Liver (tissue), 9 donors: ENCODE data around the gene MYO15B. TPM values are rescaled to one million over a fixed set of nuclear protein-coding genes. Genes with fewer than 3 reads are reported as not detected.

Source experiments
- DNase-seq: peaks from one replicate; pipeline ENCODE4 v3.0.0-alpha.2; 2017; ENCODE audit warnings: low spot score
- H3K27ac ChIP-seq, 2 donors: one replicate each; pipeline ENCODE4 v1.7.0; 2013; ENCODE audit warnings: inconsistent platforms in 2 of 2, low read length in 2 of 2, control low read depth in 1 of 2, low read depth in 1 of 2, mild to moderate bottlenecking in 1 of 2
- H3K27me3 ChIP-seq, 4 donors: one replicate each; pipeline versions ENCODE4 v1.6.1 to v1.7.0; 2013; ENCODE audit warnings: low read length in 3 of 4, inconsistent platforms in 1 of 4, mild to moderate bottlenecking in 1 of 4, moderate library complexity in 1 of 4; ENCODE audit not compliant: control insufficient read depth in 4 of 4, insufficient read depth in 4 of 4
- H3K36me3 ChIP-seq, 4 donors: one replicate each; pipeline versions ENCODE4 v1.6.1 to v1.7.0; 2013; ENCODE audit warnings: low read length in 3 of 4, mild to moderate bottlenecking in 3 of 4, low read depth in 1 of 4, moderate library complexity in 1 of 4; ENCODE audit not compliant: control insufficient read depth in 4 of 4, insufficient read depth in 3 of 4
- H3K4me1 ChIP-seq, 4 donors: one replicate each; pipeline versions ENCODE4 v1.6.1 to v1.7.0; 2013; ENCODE audit warnings: low read length in 3 of 4, mild to moderate bottlenecking in 3 of 4, moderate library complexity in 1 of 4; ENCODE audit not compliant: control insufficient read depth in 4 of 4, insufficient read depth in 4 of 4
- H3K4me3 ChIP-seq, 3 donors: one replicate each; pipeline versions ENCODE4 v1.6.1 to v1.7.0; 2013; ENCODE audit warnings: low read length in 3 of 3, control low read depth in 1 of 3, low read depth in 1 of 3, mild to moderate bottlenecking in 1 of 3
- H3K9ac ChIP-seq, 2 donors: one replicate each; pipeline ENCODE4 v1.7.0; 2013; ENCODE audit warnings: low read length in 2 of 2, mild to moderate bottlenecking in 2 of 2, moderate library complexity in 2 of 2, control low read depth in 1 of 2, low read depth in 1 of 2
- H3K9me3 ChIP-seq, 4 donors: one replicate each; pipeline versions ENCODE4 v1.6.1 to v1.7.0; 2013; ENCODE audit warnings: low read length in 3 of 4; ENCODE audit not compliant: control insufficient read depth in 4 of 4
- EGR1 ChIP-seq, 2 donors: IDR thresholded peaks; 2 replicates each; pipeline ENCODE4 v1.6.1; 2016 to 2018; ENCODE audit warnings: antibody characterized with exemption in 2 of 2, low read depth in 2 of 2
- FOXA1 ChIP-seq: IDR thresholded peaks from 2 replicates; pipeline ENCODE4 v1.6.1; 2016; ENCODE audit warnings: antibody characterized with exemption
- FOXA2 ChIP-seq: IDR thresholded peaks from 2 replicates; pipeline ENCODE4 v1.6.1; 2016; ENCODE audit warnings: antibody characterized with exemption
- GABPA ChIP-seq, 2 donors: IDR thresholded peaks in 1 of 2; conservative IDR thresholded peaks in 1 of 2; 2 replicates each; pipeline ENCODE4 v1.6.1; 2016; ENCODE audit warnings: antibody characterized with exemption in 2 of 2, mild to moderate bottlenecking in 1 of 2, moderate library complexity in 1 of 2
- HNF4A ChIP-seq, 2 donors: conservative IDR thresholded peaks; 2 replicates each; pipeline ENCODE4 v1.6.1; 2016; ENCODE audit warnings: antibody characterized with exemption in 2 of 2, mild to moderate bottlenecking in 2 of 2
- HNF4G ChIP-seq: IDR thresholded peaks from 2 replicates; pipeline ENCODE4 v1.6.1; 2016; ENCODE audit warnings: antibody characterized with exemption
- JUND ChIP-seq, 2 donors: IDR thresholded peaks; 2 replicates each; pipeline ENCODE4 v1.6.1; 2016; ENCODE audit warnings: antibody characterized with exemption in 2 of 2
- NR2F2 ChIP-seq: IDR thresholded peaks from 2 replicates; pipeline ENCODE4 v1.6.1; 2016; ENCODE audit warnings: antibody characterized with exemption
- RAD21 ChIP-seq, 2 donors: IDR thresholded peaks; 2 replicates each; pipeline ENCODE4 v1.6.1; 2016; ENCODE audit warnings: antibody characterized with exemption in 2 of 2, mild to moderate bottlenecking in 2 of 2
- RXRA ChIP-seq, 2 donors: IDR thresholded peaks; 2 replicates each; pipeline ENCODE4 v1.6.1; 2017 to 2018; ENCODE audit warnings: antibody characterized with exemption in 2 of 2, mild to moderate bottlenecking in 1 of 2
- SP1 ChIP-seq: IDR thresholded peaks from 2 replicates; pipeline ENCODE4 v1.6.1; 2018; ENCODE audit warnings: antibody characterized with exemption, mild to moderate bottlenecking
- YY1 ChIP-seq: IDR thresholded peaks from 2 replicates; pipeline ENCODE4 v1.6.1; 2016; ENCODE audit warnings: antibody characterized with exemption, mild to moderate bottlenecking
- WGBS: extraction: QIAGEN DNeasy Blood & Tissue Kit; methylation state at CpG from one replicate; pipeline ENCODE4 v1.1.7; 2013; 5-methylcytosine and 5-hydroxymethylcytosine counted together
- polyA plus RNA-seq, 2 donors: library from polyadenylated mRNA; stranded (reverse) in 1 of 2; unstranded in 1 of 2; fragments of 200-250 nt in 1 of 2; fragments of >200 nt in 1 of 2; fragmentation: Nextera tagmentation in 1 of 2; extraction: Ambion mirVana in 1 of 2; gene quantifications; one replicate each; pipeline versions ENCODE4 v1.2.1 to v1.2.3, GENCODE V29; 2013 to 2015
- total RNA-seq, 2 donors: library from RNA; depleted of rRNA; stranded (reverse); fragments of >200 nt; gene quantifications; one replicate each; pipeline ENCODE4 v1.2.3, GENCODE V29; 2014
- TF ChIP-seq, protein P1 (sequence below): IDR thresholded peaks from 2 replicates; pipeline ENCODE4 v1.6.1; 2016; ENCODE audit warnings: antibody characterized with exemption, mild to moderate bottlenecking
- TF ChIP-seq, protein P2 (sequence below): IDR thresholded peaks from 2 replicates; pipeline ENCODE4 v1.6.1; 2016; ENCODE audit warnings: antibody characterized with exemption
- TF ChIP-seq, protein P3 (sequence below): IDR thresholded peaks from 2 replicates; pipeline ENCODE4 v1.6.1; 2016; ENCODE audit warnings: antibody characterized with exemption
- TF ChIP-seq, protein P4 (sequence below): IDR thresholded peaks from 2 replicates; pipeline ENCODE4 v1.6.1; 2016; ENCODE audit warnings: antibody characterized with exemption
- TF ChIP-seq, protein P5 (sequence below): fragments of 150-350 bp; IDR thresholded peaks from 2 replicates; pipeline ENCODE4 v1.5.1; 2017; ENCODE audit warnings: improper control_type of control experiment, low read depth, low read length; ENCODE audit not compliant: missing input control
- donor health status: healthy.
- donor health status: healthy.
- donor health status: healthy.
- donor health status: healthy.
- donor health status: healthy.

The MYO15B gene
- total and polyA plus RNA-seq, 4 donors: 13.3 to 34.4 (median 18.0) TPM

DNA sequence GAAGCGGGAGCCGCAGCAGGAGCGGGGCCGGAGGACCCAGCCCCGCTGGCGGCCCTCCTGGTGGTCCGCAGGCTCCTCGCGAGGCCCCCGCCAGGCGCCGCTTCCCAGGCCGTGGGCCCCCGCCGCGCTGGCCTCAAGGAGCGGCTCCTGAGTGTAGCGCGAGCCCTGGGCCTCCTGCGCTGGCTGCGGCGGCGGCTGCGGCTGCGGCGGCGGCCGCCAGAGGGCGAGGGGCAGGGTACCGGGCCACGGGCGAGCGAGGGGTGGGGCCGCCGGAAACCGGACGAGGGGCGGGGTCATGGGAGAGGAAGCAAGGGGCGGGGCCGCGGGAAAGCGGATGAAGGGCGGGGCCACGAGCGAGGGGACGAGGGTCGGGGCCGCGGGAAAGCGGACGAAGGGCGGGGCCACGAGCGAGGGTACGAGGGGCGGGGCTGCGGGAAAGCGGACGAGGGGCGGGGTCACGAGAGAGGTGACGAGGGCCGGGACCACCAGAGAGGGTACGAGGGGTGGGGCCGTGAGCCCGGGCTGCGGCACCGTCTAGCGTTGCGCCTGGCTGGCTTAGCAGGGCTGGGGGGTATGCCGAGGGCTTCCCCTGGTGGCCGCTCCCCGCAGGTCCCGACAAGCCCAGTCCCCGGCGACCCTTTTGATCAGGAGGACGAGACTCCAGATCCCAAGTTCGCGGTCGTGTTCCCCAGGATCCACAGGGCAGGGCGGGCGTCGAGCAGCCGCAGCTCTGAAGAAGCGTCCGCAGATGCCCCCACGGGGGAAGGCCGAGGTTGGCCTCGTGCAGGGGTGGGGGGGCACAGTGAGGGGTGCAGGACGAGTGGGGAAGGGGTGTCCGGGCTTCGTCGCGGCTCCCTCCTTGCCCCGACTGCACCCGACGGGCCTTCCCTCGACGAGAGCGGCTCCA, 1.7 kb downstream of the MYO15B start:
- Histone ChIP-seq H3K4me1 (peaks cover 3 to 13% (median 8%) of the 10 kb centered on the region in 4 donors), H3K9me3 (no peaks in the 10 kb centered on the region), H3K27ac (peak overlapping the region; percentile 86 to 90), H3K27me3 (no peaks in the 10 kb centered on the region), H3K36me3 (peaks cover 0 to 1% (median 0%) of the 10 kb centered on the region in 4 donors), H3K9ac (peak overlapping the region in 1 of 2 donors; percentile 38), H3K4me3 (peak overlapping the region; percentile 60 to 79 (median 62))
- TF ChIP-seq JUND (IDR thresholded peaks at IDR 0.05) (no peak), GABPA (IDR thresholded peaks at IDR 0.05 in 1 of 2, conservative IDR thresholded peaks at IDR 0.05 in 1 of 2) (peak in 1 of 2 donors; percentile 81), FOXA2 (no peak), RAD21 (IDR thresholded peaks at IDR 0.05) (peak in 1 of 2 donors; percentile 19), YY1 (no peak), HNF4G (no peak), SP1 (no peak), EGR1 (IDR thresholded peaks at IDR 0.05; ENCODE audit: low read depth in 2 of 2) (no peak), RXRA (IDR thresholded peaks at IDR 0.05) (no peak), HNF4A (conservative IDR thresholded peaks at IDR 0.05) (no peak), FOXA1 (no peak), NR2F2 (no peak)
- TF ChIP-seq, protein P1, sequence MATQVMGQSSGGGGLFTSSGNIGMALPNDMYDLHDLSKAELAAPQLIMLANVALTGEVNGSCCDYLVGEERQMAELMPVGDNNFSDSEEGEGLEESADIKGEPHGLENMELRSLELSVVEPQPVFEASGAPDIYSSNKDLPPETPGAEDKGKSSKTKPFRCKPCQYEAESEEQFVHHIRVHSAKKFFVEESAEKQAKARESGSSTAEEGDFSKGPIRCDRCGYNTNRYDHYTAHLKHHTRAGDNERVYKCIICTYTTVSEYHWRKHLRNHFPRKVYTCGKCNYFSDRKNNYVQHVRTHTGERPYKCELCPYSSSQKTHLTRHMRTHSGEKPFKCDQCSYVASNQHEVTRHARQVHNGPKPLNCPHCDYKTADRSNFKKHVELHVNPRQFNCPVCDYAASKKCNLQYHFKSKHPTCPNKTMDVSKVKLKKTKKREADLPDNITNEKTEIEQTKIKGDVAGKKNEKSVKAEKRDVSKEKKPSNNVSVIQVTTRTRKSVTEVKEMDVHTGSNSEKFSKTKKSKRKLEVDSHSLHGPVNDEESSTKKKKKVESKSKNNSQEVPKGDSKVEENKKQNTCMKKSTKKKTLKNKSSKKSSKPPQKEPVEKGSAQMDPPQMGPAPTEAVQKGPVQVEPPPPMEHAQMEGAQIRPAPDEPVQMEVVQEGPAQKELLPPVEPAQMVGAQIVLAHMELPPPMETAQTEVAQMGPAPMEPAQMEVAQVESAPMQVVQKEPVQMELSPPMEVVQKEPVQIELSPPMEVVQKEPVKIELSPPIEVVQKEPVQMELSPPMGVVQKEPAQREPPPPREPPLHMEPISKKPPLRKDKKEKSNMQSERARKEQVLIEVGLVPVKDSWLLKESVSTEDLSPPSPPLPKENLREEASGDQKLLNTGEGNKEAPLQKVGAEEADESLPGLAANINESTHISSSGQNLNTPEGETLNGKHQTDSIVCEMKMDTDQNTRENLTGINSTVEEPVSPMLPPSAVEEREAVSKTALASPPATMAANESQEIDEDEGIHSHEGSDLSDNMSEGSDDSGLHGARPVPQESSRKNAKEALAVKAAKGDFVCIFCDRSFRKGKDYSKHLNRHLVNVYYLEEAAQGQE: no peak
- TF ChIP-seq, protein P2, sequence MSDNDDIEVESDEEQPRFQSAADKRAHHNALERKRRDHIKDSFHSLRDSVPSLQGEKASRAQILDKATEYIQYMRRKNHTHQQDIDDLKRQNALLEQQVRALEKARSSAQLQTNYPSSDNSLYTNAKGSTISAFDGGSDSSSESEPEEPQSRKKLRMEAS: no peak
- TF ChIP-seq, protein P3, sequence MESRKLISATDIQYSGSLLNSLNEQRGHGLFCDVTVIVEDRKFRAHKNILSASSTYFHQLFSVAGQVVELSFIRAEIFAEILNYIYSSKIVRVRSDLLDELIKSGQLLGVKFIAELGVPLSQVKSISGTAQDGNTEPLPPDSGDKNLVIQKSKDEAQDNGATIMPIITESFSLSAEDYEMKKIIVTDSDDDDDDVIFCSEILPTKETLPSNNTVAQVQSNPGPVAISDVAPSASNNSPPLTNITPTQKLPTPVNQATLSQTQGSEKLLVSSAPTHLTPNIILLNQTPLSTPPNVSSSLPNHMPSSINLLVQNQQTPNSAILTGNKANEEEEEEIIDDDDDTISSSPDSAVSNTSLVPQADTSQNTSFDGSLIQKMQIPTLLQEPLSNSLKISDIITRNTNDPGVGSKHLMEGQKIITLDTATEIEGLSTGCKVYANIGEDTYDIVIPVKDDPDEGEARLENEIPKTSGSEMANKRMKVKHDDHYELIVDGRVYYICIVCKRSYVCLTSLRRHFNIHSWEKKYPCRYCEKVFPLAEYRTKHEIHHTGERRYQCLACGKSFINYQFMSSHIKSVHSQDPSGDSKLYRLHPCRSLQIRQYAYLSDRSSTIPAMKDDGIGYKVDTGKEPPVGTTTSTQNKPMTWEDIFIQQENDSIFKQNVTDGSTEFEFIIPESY: no peak
- TF ChIP-seq, protein P4, sequence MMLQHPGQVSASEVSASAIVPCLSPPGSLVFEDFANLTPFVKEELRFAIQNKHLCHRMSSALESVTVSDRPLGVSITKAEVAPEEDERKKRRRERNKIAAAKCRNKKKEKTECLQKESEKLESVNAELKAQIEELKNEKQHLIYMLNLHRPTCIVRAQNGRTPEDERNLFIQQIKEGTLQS: no peak
- TF ChIP-seq, protein P5, sequence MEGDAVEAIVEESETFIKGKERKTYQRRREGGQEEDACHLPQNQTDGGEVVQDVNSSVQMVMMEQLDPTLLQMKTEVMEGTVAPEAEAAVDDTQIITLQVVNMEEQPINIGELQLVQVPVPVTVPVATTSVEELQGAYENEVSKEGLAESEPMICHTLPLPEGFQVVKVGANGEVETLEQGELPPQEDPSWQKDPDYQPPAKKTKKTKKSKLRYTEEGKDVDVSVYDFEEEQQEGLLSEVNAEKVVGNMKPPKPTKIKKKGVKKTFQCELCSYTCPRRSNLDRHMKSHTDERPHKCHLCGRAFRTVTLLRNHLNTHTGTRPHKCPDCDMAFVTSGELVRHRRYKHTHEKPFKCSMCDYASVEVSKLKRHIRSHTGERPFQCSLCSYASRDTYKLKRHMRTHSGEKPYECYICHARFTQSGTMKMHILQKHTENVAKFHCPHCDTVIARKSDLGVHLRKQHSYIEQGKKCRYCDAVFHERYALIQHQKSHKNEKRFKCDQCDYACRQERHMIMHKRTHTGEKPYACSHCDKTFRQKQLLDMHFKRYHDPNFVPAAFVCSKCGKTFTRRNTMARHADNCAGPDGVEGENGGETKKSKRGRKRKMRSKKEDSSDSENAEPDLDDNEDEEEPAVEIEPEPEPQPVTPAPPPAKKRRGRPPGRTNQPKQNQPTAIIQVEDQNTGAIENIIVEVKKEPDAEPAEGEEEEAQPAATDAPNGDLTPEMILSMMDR: peak; percentile 73
- DNase-seq: peak; percentile 99
- WGBS: 11% methylated on average over 100 of the region's 100 CpGs
